ENCODE data around the gene RANBP9. TPM values are rescaled to one million over a fixed set of nuclear protein-coding genes. Genes with fewer than 3 reads are reported as not detected.

RANBP9 gene
- total and polyA plus RNA-seq, 2 experiments from 2014 or later, result 12.1 to 31.8 TPM

DNA sequence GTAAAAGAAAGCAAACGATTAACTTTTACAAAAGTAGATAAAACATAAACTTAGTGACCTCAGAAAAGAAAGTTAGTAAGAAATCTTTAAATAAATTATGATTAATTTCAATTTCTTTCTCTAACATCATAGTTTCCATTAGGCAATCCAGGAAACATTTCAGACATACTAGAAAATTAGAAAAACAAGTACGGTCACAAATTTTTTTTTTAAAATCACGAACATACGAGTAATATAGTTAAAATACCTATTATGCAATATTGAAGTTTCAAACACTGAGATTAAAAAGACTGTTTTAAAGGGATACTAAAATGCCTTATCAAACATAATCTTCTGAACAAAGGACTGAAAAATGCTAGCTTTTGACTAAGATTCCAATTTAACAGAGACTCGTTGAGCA, 70.3 kb downstream of the RANBP9 start:
- Mint-ChIP-seq H3K27ac (no peak overlapping the region), H3K27me3 (ENCODE audit: insufficient read depth, low read depth, poor library complexity) (peaks cover 5% of the 10 kb centered on the region), H3K4me3 (no peak overlapping the region), H3K36me3 (ENCODE audit: low read depth) (peaks cover 10% of the 10 kb centered on the region; the same call in 2 of the 3 replicates), H3K4me1 (peaks cover 35% of the 10 kb centered on the region), H3K9me3 (no peaks in the 10 kb centered on the region)
- no peaks in the 10 kb centered on the region for H4K20me1 ChIP-seq (replicated peaks; ENCODE audit: insufficient read depth)
- ATAC-seq, result no peak
- H3K79me2 ChIP-seq (replicated peaks; ENCODE audit: insufficient read depth), result no peaks in the 10 kb centered on the region
- no peaks in the 10 kb centered on the region for H3K36me3 ChIP-seq (ENCODE audit: insufficient read depth)
- DNase-seq (ENCODE audit: low spot score), result no peak
- no peaks in the 10 kb centered on the region for H3F3A ChIP-seq (replicated peaks; ENCODE audit: low read depth)
- H3K27me3 ChIP-seq (ENCODE audit: insufficient read depth), result no peaks in the 10 kb centered on the region
- H3K9me2 ChIP-seq (ENCODE audit: insufficient read depth), result no peaks in the 10 kb centered on the region
- H2AFZ ChIP-seq, result no peak overlapping the region
- peaks cover 44% of the 10 kb centered on the region for H3K4me1 ChIP-seq (ENCODE audit: insufficient read depth)
- no peak overlapping the region for H3K4me3 ChIP-seq
- no peak overlapping the region for H3K27ac ChIP-seq (ENCODE audit: low read depth)
- no peak overlapping the region for H3K4me2 ChIP-seq
- TF ChIP-seq, protein P1, sequence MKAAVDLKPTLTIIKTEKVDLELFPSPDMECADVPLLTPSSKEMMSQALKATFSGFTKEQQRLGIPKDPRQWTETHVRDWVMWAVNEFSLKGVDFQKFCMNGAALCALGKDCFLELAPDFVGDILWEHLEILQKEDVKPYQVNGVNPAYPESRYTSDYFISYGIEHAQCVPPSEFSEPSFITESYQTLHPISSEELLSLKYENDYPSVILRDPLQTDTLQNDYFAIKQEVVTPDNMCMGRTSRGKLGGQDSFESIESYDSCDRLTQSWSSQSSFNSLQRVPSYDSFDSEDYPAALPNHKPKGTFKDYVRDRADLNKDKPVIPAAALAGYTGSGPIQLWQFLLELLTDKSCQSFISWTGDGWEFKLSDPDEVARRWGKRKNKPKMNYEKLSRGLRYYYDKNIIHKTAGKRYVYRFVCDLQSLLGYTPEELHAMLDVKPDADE (IDR thresholded peaks at IDR 0.05), result no peak
- TF ChIP-seq NANOG (IDR thresholded peaks at IDR 0.05; ENCODE audit: borderline replicate concordance) (no peak), POLR2AphosphoS5 (IDR thresholded peaks at IDR 0.05; ENCODE audit: low read depth) (no peak), REST (IDR thresholded peaks at IDR 0.05; ENCODE audit: unreplicated experiment) (no peak), STAT1 (IDR thresholded peaks at IDR 0.05; ENCODE audit: unreplicated experiment) (no peak), EZH2phosphoT487 (IDR thresholded peaks at IDR 0.05; ENCODE audit: unreplicated experiment) (no peak), ZNF462 (CRISPR knock-in tag; IDR thresholded peaks at IDR 0.05) (no peak), CREB1 (CRISPR knock-in tag; IDR thresholded peaks at IDR 0.05; ENCODE audit: low read depth) (no peak), EZH2 (IDR thresholded peaks at IDR 0.05; ENCODE audit: low read depth, unreplicated experiment) (no peak), ZNF114 (CRISPR knock-in tag; IDR thresholded peaks at IDR 0.05) (no peak), ZNF331 (CRISPR knock-in tag; IDR thresholded peaks at IDR 0.05; ENCODE audit: low read depth) (no peak), JUNB (IDR thresholded peaks at IDR 0.05; ENCODE audit: unreplicated experiment) (no peak)
- TF ChIP-seq, protein P2, sequence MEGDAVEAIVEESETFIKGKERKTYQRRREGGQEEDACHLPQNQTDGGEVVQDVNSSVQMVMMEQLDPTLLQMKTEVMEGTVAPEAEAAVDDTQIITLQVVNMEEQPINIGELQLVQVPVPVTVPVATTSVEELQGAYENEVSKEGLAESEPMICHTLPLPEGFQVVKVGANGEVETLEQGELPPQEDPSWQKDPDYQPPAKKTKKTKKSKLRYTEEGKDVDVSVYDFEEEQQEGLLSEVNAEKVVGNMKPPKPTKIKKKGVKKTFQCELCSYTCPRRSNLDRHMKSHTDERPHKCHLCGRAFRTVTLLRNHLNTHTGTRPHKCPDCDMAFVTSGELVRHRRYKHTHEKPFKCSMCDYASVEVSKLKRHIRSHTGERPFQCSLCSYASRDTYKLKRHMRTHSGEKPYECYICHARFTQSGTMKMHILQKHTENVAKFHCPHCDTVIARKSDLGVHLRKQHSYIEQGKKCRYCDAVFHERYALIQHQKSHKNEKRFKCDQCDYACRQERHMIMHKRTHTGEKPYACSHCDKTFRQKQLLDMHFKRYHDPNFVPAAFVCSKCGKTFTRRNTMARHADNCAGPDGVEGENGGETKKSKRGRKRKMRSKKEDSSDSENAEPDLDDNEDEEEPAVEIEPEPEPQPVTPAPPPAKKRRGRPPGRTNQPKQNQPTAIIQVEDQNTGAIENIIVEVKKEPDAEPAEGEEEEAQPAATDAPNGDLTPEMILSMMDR (conservative IDR thresholded peaks at IDR 0.05; ENCODE audit: low read depth in 2 of 2), result no peak
